CD4-positive, alpha-beta T cell (primary cell): ENCODE data around the gene NHS. TPM values are rescaled to one million over a fixed set of nuclear protein-coding genes. Genes with fewer than 3 reads are reported as not detected.

Experiments used
- ATAC-seq: fragments of 200-7000 bp; cut with Tn5 transposase; one replicate; pipeline ENCODE4 v1.10.0; 2022; ENCODE audit warnings: mild to moderate bottlenecking; ENCODE audit not compliant: poor library complexity
- CTCF ChIA-PET: fragments of 350-600 bp; sonication (Branson Sonifier 250); formaldehyde crosslinking; loops from one replicate; lab custom pipeline; 2021; ENCODE audit warnings: antibody characterized with exemption, inconsistent platforms; lab: Charles Lee
- POLR2A ChIA-PET: fragments of 350-600 bp; sonication (Branson Sonifier 250); formaldehyde crosslinking; loops from one replicate; lab custom pipeline; 2021; ENCODE audit warnings: antibody characterized with exemption, inconsistent platforms; lab: Charles Lee
- DNase-seq, 14 experiments: peaks; one replicate each; pipeline ENCODE4 v3.0.0-alpha.2; 2013 to 2020; ENCODE audit warnings: mixed read lengths in 2 of 14
- H3K27ac ChIP-seq, 2 donors: one replicate each; pipeline versions ENCODE4 v1.5.1 to v1.7.0; 2013; ENCODE audit warnings: low read length in 2 of 2, low read depth in 1 of 2, mild to moderate bottlenecking in 1 of 2
- H3K27me3 ChIP-seq, 2 experiments: 1 replicate in 1 of 2; 2 replicates in 1 of 2; pipeline versions ENCODE4 v1.6.1 to v1.7.0; 2013; ENCODE audit warnings: low read length in 2 of 2, control low read depth in 1 of 2, mild to moderate bottlenecking in 1 of 2, moderate library complexity in 1 of 2; ENCODE audit not compliant: insufficient read depth in 2 of 2, control insufficient read depth in 1 of 2
- H3K36me3 ChIP-seq: one replicate; pipeline ENCODE4 v1.6.1; 2013; ENCODE audit warnings: low read length, control low read depth; ENCODE audit not compliant: insufficient read depth
- H3K4me1 ChIP-seq: one replicate; pipeline ENCODE4 v1.6.1; 2013; ENCODE audit warnings: low read length, control low read depth; ENCODE audit not compliant: insufficient read depth
- H3K4me3 ChIP-seq: one replicate; pipeline ENCODE4 v1.5.1; 2013; ENCODE audit warnings: mild to moderate bottlenecking, low read length, moderate library complexity
- H3K9me3 ChIP-seq, 2 experiments: 1 replicate in 1 of 2; 2 replicates in 1 of 2; pipeline versions ENCODE4 v1.6.1 to v1.7.0; 2013; ENCODE audit warnings: low read length in 2 of 2, mild to moderate bottlenecking in 2 of 2, control low read depth in 1 of 2, moderate library complexity in 1 of 2; ENCODE audit not compliant: control insufficient read depth in 1 of 2, insufficient read depth in 1 of 2
- H3K27ac Mint-ChIP-seq: one replicate; pipeline ENCODE4 v1.8.0; 2020; ENCODE audit warnings: mixed read lengths
- H3K27me3 Mint-ChIP-seq: one replicate; pipeline ENCODE4 v1.8.0; 2021; ENCODE audit warnings: mixed read lengths
- H3K36me3 Mint-ChIP-seq: one replicate; pipeline ENCODE4 v1.8.0; 2021; ENCODE audit warnings: low read depth, mixed read lengths
- H3K4me1 Mint-ChIP-seq: one replicate; pipeline ENCODE4 v1.8.0; 2021; ENCODE audit warnings: low read depth, mixed read lengths
- H3K4me3 Mint-ChIP-seq: one replicate; pipeline ENCODE4 v1.8.0; 2020; ENCODE audit warnings: mild to moderate bottlenecking, mixed read lengths
- H3K9me3 Mint-ChIP-seq: one replicate; pipeline ENCODE4 v1.8.0; 2020; ENCODE audit warnings: mixed read lengths
- CTCF ChIP-seq: fragments of 200-600 bp; IDR thresholded peaks from one replicate; pipeline ENCODE4 v1.8.0; 2022; ENCODE audit warnings: antibody characterized with exemption, mild to moderate bottlenecking
- intact Hi-C, 2 experiments: fragments of 100-400 bp; cut with DNase I in 1 of 2; cut with micrococcal nuclease in 1 of 2; formaldehyde crosslinking; loops; one replicate each; pipeline versions ENCODE4 v1.15.1 to v1.9.0; 2023 to 2025; cut with DNase I, micrococcal nuclease
- total RNA-seq, 174 experiments: library from RNA in 2 of 174; stranded (reverse) in 2 of 174; gene quantifications; one replicate each; pipeline ENCODE4 v1.2.3 and lab custom pipeline; 2021 to 2026

The NHS gene
- total RNA-seq, 2 experiments from 2014 or later: 0.36 to 0.53 TPM

- H3K9me3 Mint-ChIP-seq: no peaks in the 10 kb centered on the region
Observed at GRCh38 chrX:17710871-17711301, 335.9 kb downstream of the NHS start.

GRCh38 chrX:17713288-17713687, 338.3 kb downstream of the NHS start:
- Mint-ChIP-seq H3K4me3 (no peak overlapping the region), H3K27ac (no peak overlapping the region), H3K4me1 (no peaks in the 10 kb centered on the region), H3K9me3 (no peaks in the 10 kb centered on the region), H3K27me3 (no peaks in the 10 kb centered on the region), H3K36me3 (no peaks in the 10 kb centered on the region)
- TF ChIP-seq CTCF: no peak
- ATAC-seq: no peak
- POLR2A ChIA-PET: interaction anchor here (0.6 kb wide), 1 partner anchor 16 kb away, joined by 3 read pairs; no protein-coding TSS in a partner anchor
- Histone ChIP-seq H3K9me3 (no peaks in the 10 kb centered on the region), H3K4me3 (no peak overlapping the region), H3K36me3 (no peaks in the 10 kb centered on the region), H3K27ac (no peak overlapping the region), H3K27me3 (no peaks in the 10 kb centered on the region), H3K4me1 (no peaks in the 10 kb centered on the region)
- intact Hi-C loops: no loop called here
- CTCF ChIA-PET: no interaction called here
- DNase-seq: no peak

More at GRCh38 chrX:17710871-17711301, 335.9 kb downstream of the NHS start:
- no peak overlapping the region for H3K4me3 ChIP-seq
- H3K36me3 ChIP-seq: no peaks in the 10 kb centered on the region
- intact Hi-C loops: no loop called here
- H3K27me3 ChIP-seq: no peaks in the 10 kb centered on the region
- POLR2A ChIA-PET: no interaction called here
- no peaks in the 10 kb centered on the region for H3K9me3 ChIP-seq
- CTCF ChIA-PET: no interaction called here
- Mint-ChIP-seq H3K27ac (no peak overlapping the region), H3K4me3 (no peak overlapping the region), H3K27me3 (no peaks in the 10 kb centered on the region), H3K36me3 (no peaks in the 10 kb centered on the region), H3K4me1 (no peaks in the 10 kb centered on the region)
- no peak overlapping the region for H3K27ac ChIP-seq
- TF ChIP-seq CTCF: no peak
- DNase-seq: no peak
- no peaks in the 10 kb centered on the region for H3K4me1 ChIP-seq
- ATAC-seq: no peak

- Mint-ChIP-seq H3K9me3 (no peaks in the 10 kb centered on the region), H3K36me3 (no peaks in the 10 kb centered on the region), H3K27ac (no peak overlapping the region), H3K27me3 (no peaks in the 10 kb centered on the region), H3K4me3 (no peak overlapping the region), H3K4me1 (no peaks in the 10 kb centered on the region)
- Histone ChIP-seq H3K4me1 (no peaks in the 10 kb centered on the region), H3K4me3 (no peak overlapping the region), H3K9me3 (no peaks in the 10 kb centered on the region), H3K36me3 (no peaks in the 10 kb centered on the region), H3K27ac (no peak overlapping the region), H3K27me3 (peaks cover 0 to 2% of the 10 kb centered on the region in 2 experiments)
- no peak for DNase-seq
- no peak for ATAC-seq
- POLR2A ChIA-PET: no interaction called here
- CTCF ChIA-PET: no interaction called here
- no peak for TF ChIP-seq CTCF
- intact Hi-C loops: no loop called here
Observed at GRCh38 chrX:17718649-17719165, 343.7 kb downstream of the NHS start.
